ENCODE data around the gene SLC25A47.

GRCh38 chr14:100323942-100324307 lies 786 bp downstream of the SLC25A47 start:
- TF ChIP-seq CTCF (IDR thresholded peaks at IDR 0.05) (no peak), EZH2 (IDR thresholded peaks at IDR 0.05; ENCODE audit: borderline replicate concordance, insufficient read depth, low read depth, low read length, poor library complexity, severe bottlenecking) (no peak)

Data from B cell (primary cell).